Stimulated activated CD4-positive, alpha-beta T cell treated with anti-CD3 and anti-CD28 coated beads, TNF-alpha, amount 100 ng/mL, for 1 hour (primary cell): ENCODE measurements around the gene SLC38A10.
A peak's percentile ranks its signal among the peaks of the same experiment; 100 is the strongest.

Source experiments
- DNase-seq, 3 donors: peaks; one replicate each; pipeline ENCODE4 v3.0.0-alpha.2; 2020; ENCODE audit warnings: low read depth in 3 of 3, low spot score in 1 of 3

Gene SLC38A10

GRCh38 chr17:81299846-81300585 lies 4.9 kb upstream of the SLC38A10 start:
- no peak for DNase-seq

GRCh38 chr17:81298991-81299738 lies 4.1 kb upstream of the SLC38A10 start:
- no peak for DNase-seq

GRCh38 chr17:81298325-81298990 lies 3.4 kb upstream of the SLC38A10 start:
- DNase-seq, result no peak

- peak in 1 of 3 donors; percentile 24 for DNase-seq
These were observed 722 bp upstream of the SLC38A10 start for GRCh38 chr17:81295676-81296381.

- no peak for DNase-seq
These were observed 536 bp downstream of the SLC38A10 start for GRCh38 chr17:81294512-81295030.

GRCh38 chr17:81292450-81292849 lies 2.7 kb downstream of the SLC38A10 start:
- DNase-seq, result no peak

GRCh38 chr17:81291662-81292061 lies 3.4 kb downstream of the SLC38A10 start:
- peak; percentile 13 to 67 (median 52) for DNase-seq

- no peak for DNase-seq
These were observed 4.9 kb downstream of the SLC38A10 start for GRCh38 chr17:81290230-81290629.

GRCh38 chr17:81289627-81290026 lies 5.5 kb downstream of the SLC38A10 start:
- DNase-seq, result no peak

GRCh38 chr17:81288715-81289114 lies 6.4 kb downstream of the SLC38A10 start:
- no peak for DNase-seq

GRCh38 chr17:81287741-81288430 lies 7.2 kb downstream of the SLC38A10 start:
- no peak for DNase-seq

GRCh38 chr17:81287152-81287551 lies 8.0 kb downstream of the SLC38A10 start:
- no peak for DNase-seq

- no peak for DNase-seq
These were observed 8.5 kb downstream of the SLC38A10 start for GRCh38 chr17:81286491-81287145.

GRCh38 chr17:81285894-81286293 lies 9.2 kb downstream of the SLC38A10 start:
- DNase-seq, result no peak

GRCh38 chr17:81285179-81285878 lies 9.8 kb downstream of the SLC38A10 start:
- DNase-seq, result peak; percentile 17 to 46 (median 30)

GRCh38 chr17:81282876-81283275 lies 12.2 kb downstream of the SLC38A10 start:
- no peak for DNase-seq

- DNase-seq, result no peak
These were observed 13.0 kb downstream of the SLC38A10 start for GRCh38 chr17:81282141-81282540.

GRCh38 chr17:81280571-81280970 lies 14.5 kb downstream of the SLC38A10 start:
- DNase-seq, result no peak
